GM12878 (cell line): ENCODE results near the gene EPOP. TPM values are rescaled to one million over a fixed set of nuclear protein-coding genes. Genes with fewer than 3 reads are reported as not detected.

Experiments
- ATAC-seq: fragments of 200-7000 bp; cut with Tn5 transposase; 3 replicates; pipeline ENCODE4 v1.9.1; 2020; ENCODE audit warnings: mild to moderate bottlenecking, moderate library complexity
- BruUV-seq: library from RNA; stranded (reverse); fragments of 400-500 nt; replicated peaks from 2 replicates; lab custom pipeline; 2021; lab: Mats Ljungman, UMichigan
- CTCF ChIA-PET: fragments of 300-600 bp; sonication (Branson Sonifier 250); formaldehyde crosslinking; extraction: SDS; loops from one replicate; lab custom pipeline; 2021; ENCODE audit warnings: inconsistent platforms; lab: Yijun Ruan, JAX
- POLR2A ChIA-PET: fragments of 350-600 bp; formaldehyde crosslinking; extraction: SDS; loops from one replicate; lab custom pipeline; 2021; ENCODE audit warnings: inconsistent platforms; lab: Charles Lee
- RAD21 ChIA-PET: fragments of 300-600 bp; sonication (Branson Sonifier 250); formaldehyde crosslinking; loops from one replicate; lab custom pipeline; 2023; ENCODE audit warnings: antibody characterized with exemption; ENCODE audit not compliant: unreplicated experiment; lab: Charles Lee
- SMC1A ChIA-PET: fragments of 300-600 bp; sonication (Branson Sonifier 250); formaldehyde crosslinking; loops from one replicate; lab custom pipeline; 2023; ENCODE audit not compliant: unreplicated experiment, uncharacterized antibody; lab: Charles Lee
- DNase-seq: peaks from one replicate; pipeline ENCODE4 v3.0.0-alpha.2; 2011; ENCODE audit warnings: low read depth, low spot score
- FAIRE-seq: peaks from 3 replicates; lab custom pipeline; 2011; peaks lifted over from hg19 to GRCh38; lab: Jason Lieb, UNC
- H2AFZ ChIP-seq: 2 replicates; pipeline ENCODE4 v1.6.0; 2011; ENCODE audit warnings: low read depth, low read length, control low read depth; ENCODE audit not compliant: control insufficient read depth
- H3K27ac ChIP-seq: 2 replicates; pipeline ENCODE4 v1.5.1; 2011; ENCODE audit warnings: control low read depth; ENCODE audit not compliant: control insufficient read depth, insufficient read depth
- H3K27me3 ChIP-seq, 2 experiments: replicated peaks in 1 of 2; 2 replicates each; pipeline versions ENCODE4 v1.6.0 to v1.6.1; 2011; ENCODE audit warnings: low read length in 1 of 2; ENCODE audit not compliant: control insufficient read depth in 2 of 2, insufficient read depth in 2 of 2
- H3K36me3 ChIP-seq, 2 experiments: 2 replicates each; pipeline ENCODE4 v1.5.1; 2011; ENCODE audit warnings: low read length in 1 of 2; ENCODE audit not compliant: control insufficient read depth in 2 of 2, insufficient read depth in 2 of 2
- H3K4me1 ChIP-seq: 2 replicates; pipeline ENCODE4 v1.6.1; 2011; ENCODE audit warnings: mild to moderate bottlenecking, low read length, moderate library complexity, mixed read lengths; ENCODE audit not compliant: control insufficient read depth, insufficient read depth
- H3K4me2 ChIP-seq: 2 replicates; pipeline ENCODE4 v1.6.0; 2011; ENCODE audit warnings: control low read depth; ENCODE audit not compliant: control insufficient read depth, insufficient read depth
- H3K4me3 ChIP-seq: fragments of 200-600 bp; sonication (generic); 2 replicates; pipeline ENCODE4 v1.5.1; 2016
- H3K79me2 ChIP-seq: 2 replicates; pipeline ENCODE4 v1.6.0; 2011; ENCODE audit warnings: low read length; ENCODE audit not compliant: control insufficient read depth, insufficient read depth
- H3K9ac ChIP-seq: 2 replicates; pipeline ENCODE4 v1.8.0; 2011; ENCODE audit warnings: low read length, control low read depth, mixed read lengths; ENCODE audit not compliant: control insufficient read depth, insufficient read depth
- H3K9me3 ChIP-seq: replicated peaks from 3 replicates; pipeline ENCODE4 v1.5.1; 2011; ENCODE audit warnings: mild to moderate bottlenecking, low read length; ENCODE audit not compliant: control insufficient read depth, insufficient read depth
- H4K20me1 ChIP-seq: 2 replicates; pipeline ENCODE4 v1.6.0; 2011; ENCODE audit not compliant: control insufficient read depth, insufficient read depth
- HCFC1 ChIP-seq: fragments of 150-350 bp; IDR thresholded peaks from 2 replicates; pipeline ENCODE4 v1.6.1; 2014; ENCODE audit warnings: low read length
- MYC ChIP-seq: IDR thresholded peaks from 2 replicates; pipeline ENCODE4 v1.6.1; 2011; ENCODE audit warnings: mild to moderate bottlenecking, low read length, moderate library complexity, inconsistent platforms; ENCODE audit not compliant: insufficient read depth, insufficient replicate concordance, insufficient read length, severe bottlenecking
- PAX5 ChIP-seq: IDR thresholded peaks from 2 replicates; pipeline ENCODE4 v1.6.1; 2011; ENCODE audit warnings: low read depth, low read length, borderline replicate concordance
- POLR2AphosphoS2 ChIP-seq: IDR thresholded peaks from 2 replicates; pipeline ENCODE4 v1.6.1; 2011; ENCODE audit warnings: low read depth, mild to moderate bottlenecking, low read length, improper control_type of control experiment, moderate library complexity
- POLR2AphosphoS5 ChIP-seq: IDR thresholded peaks from 2 replicates; pipeline ENCODE4 v1.6.1; 2011; ENCODE audit warnings: mild to moderate bottlenecking, low read length, inconsistent platforms
- WGBS: methylation state at CpG from one replicate; pipeline ENCODE4 v1.1.6; 2016; ENCODE audit warnings: low lambda C conversion rate; ENCODE audit not compliant: insufficient replicate concordance, insufficient coverage; ENCODE audit errors: missing lambda C conversion rate; 5-methylcytosine and 5-hydroxymethylcytosine counted together
- in situ Hi-C: fragments of 300-500 bp; cut with MboI; formaldehyde crosslinking; loops from 9 replicates; pipeline ENCODE4 v1.14.3; 2018; ENCODE audit warnings: mixed read lengths
- intact Hi-C: fragments of 100-400 bp; cut with micrococcal nuclease; formaldehyde crosslinking; loops from one replicate; pipeline ENCODE4 v1.14.2; 2022; ENCODE audit not compliant: unreplicated experiment
- polyA plus RNA-seq, 11 experiments: library from polyadenylated mRNA; depleted of rRNA in 4 of 11; unstranded in 6 of 11; stranded (reverse) in 5 of 11; fragments of >200 nt; fragmentation: Nextera tagmentation in 4 of 11; fragmentation: Illumina TruSeq in 1 of 11; extraction: Ambion mirVana in 4 of 11; extraction: Trizol in 1 of 11; gene quantifications; 1 replicate in 1 of 11; 2 replicates in 10 of 11; pipeline versions ENCODE4 v1.2.1 to v1.2.3, GENCODE V29; 2011 to 2016; ENCODE audit warnings: inconsistent platforms in 2 of 11, missing spikeins in 2 of 11, low read depth in 1 of 11
- total RNA-seq, 4 experiments: library from RNA; depleted of rRNA in 3 of 4; stranded (reverse); fragments of >200 nt in 3 of 4; fragmentation: Illumina TruSeq in 1 of 4; extraction: Trizol in 1 of 4; gene quantifications; 2 replicates each; pipeline versions ENCODE4 v1.2.1 to v1.2.3, GENCODE V29; 2013 to 2021
- TF ChIP-seq, protein P1 (sequence below): IDR thresholded peaks from 2 replicates; pipeline ENCODE4 v1.6.1; 2011; ENCODE audit warnings: borderline replicate concordance, low read depth, mild to moderate bottlenecking, moderate library complexity, mixed read lengths, low read length; ENCODE audit not compliant: insufficient read depth; ENCODE audit errors: extremely low read length

Gene EPOP
- total and polyA plus RNA-seq, 10 of the 15 experiments (the other 5 are each of a cell fraction or from before 2014, with no cell fraction given), result 0.53 to 9.0 (median 3.7) TPM

DNA sequence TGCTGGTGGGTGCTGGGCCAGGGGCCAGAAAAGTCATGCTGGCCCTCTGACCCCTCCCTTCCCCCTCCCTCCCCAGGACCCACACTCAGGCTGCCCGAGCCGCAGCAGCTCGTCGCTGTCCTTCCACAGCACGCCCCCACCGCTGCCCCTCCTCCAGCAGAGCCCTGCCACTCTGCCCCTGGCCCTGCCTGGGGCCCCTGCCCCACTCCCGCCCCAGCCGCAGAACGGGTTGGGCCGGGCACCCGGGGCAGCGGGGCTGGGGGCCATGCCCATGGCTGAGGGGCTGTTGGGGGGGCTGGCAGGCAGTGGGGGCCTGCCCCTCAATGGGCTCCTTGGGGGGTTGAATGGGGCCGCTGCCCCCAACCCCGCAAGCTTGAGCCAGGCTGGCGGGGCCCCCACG lies 47.0 kb upstream of the EPOP start:
- ChIA-PET SMC1A (no interaction called here), RAD21 (no interaction called here), CTCF (interaction anchor here (0.6 to 1.0 kb wide), 2 partner anchors 44 to 450 kb away, joined by 3 read pairs; no protein-coding TSS in a partner anchor), POLR2A (no interaction called here)
- Histone ChIP-seq H2AFZ (no peak overlapping the region), H4K20me1 (no peaks in the 10 kb centered on the region), H3K27me3 (no peaks in the 10 kb centered on the region), H3K4me1 (peaks cover 2% of the 10 kb centered on the region), H3K4me2 (no peak overlapping the region), H3K27ac (no peak overlapping the region), H3K4me3 (no peak overlapping the region), H3K9ac (no peak overlapping the region), H3K36me3 (peaks cover 3 to 5% of the 10 kb centered on the region in 2 experiments; a peak in 2 of 4 replicates), H3K9me3 (no peaks in the 10 kb centered on the region), H3K79me2 (no peaks in the 10 kb centered on the region)
- WGBS, result 98% methylated on average over 5 of the region's 16 CpGs
- DNase-seq (no peak), ATAC-seq (no peak), FAIRE-seq (no peak)
- intact Hi-C loops, result no loop called here
- no TSS peak for BruUV-seq
- TF ChIP-seq, protein P1, sequence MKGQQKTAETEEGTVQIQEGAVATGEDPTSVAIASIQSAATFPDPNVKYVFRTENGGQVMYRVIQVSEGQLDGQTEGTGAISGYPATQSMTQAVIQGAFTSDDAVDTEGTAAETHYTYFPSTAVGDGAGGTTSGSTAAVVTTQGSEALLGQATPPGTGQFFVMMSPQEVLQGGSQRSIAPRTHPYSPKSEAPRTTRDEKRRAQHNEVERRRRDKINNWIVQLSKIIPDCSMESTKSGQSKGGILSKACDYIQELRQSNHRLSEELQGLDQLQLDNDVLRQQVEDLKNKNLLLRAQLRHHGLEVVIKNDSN, result no peak
- no peak for TF ChIP-seq MYC
- TF ChIP-seq POLR2AphosphoS2, result no peak
- no peak for TF ChIP-seq PAX5
- in situ Hi-C loops, result no loop called here

DNA sequence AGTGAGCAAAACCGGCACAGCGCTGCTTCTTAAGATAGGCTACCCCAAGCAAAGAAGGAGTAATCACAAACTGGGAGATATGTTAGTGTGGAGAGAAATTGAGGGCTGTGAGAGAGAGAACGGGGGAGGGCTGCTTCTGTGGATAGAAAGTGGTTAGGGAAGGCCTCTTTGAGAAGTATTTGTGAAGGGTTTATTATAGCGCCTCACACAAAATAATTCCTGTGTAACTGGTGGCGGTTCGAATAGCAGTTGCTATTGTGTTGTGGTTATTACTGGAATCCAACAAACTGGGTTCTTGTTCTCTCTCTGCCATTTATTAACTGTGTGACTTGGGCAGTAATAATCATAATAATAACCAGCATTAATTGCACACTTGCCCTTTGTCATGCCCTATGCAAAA lies 46.2 kb upstream of the EPOP start:
- Histone ChIP-seq H3K9me3 (no peaks in the 10 kb centered on the region), H3K4me2 (no peak overlapping the region), H4K20me1 (no peaks in the 10 kb centered on the region), H3K4me3 (no peak overlapping the region), H3K27ac (no peak overlapping the region), H3K4me1 (no peaks in the 10 kb centered on the region), H3K9ac (no peak overlapping the region), H3K79me2 (no peaks in the 10 kb centered on the region), H3K36me3 (peaks cover 5 to 6% of the 10 kb centered on the region in 2 experiments; a peak in 3 of 4 replicates), H2AFZ (no peak overlapping the region), H3K27me3 (no peaks in the 10 kb centered on the region)
- WGBS, result 99% methylated on average over 6 of the region's 6 CpGs
- RAD21 ChIA-PET, result no interaction called here
- FAIRE-seq (no peak), ATAC-seq (no peak), DNase-seq (no peak)
- POLR2A ChIA-PET, result no interaction called here
- BruUV-seq, result no TSS peak
- SMC1A ChIA-PET, result no interaction called here
- in situ Hi-C loops, result no loop called here
- CTCF ChIA-PET, result no interaction called here
- intact Hi-C loops, result no loop called here
- TF ChIP-seq POLR2AphosphoS5 (no peak), HCFC1 (no peak)
